Muscle of arm (tissue), 12 donors: ENCODE data around the gene CD81. TPM values are rescaled to one million over a fixed set of nuclear protein-coding genes. Genes with fewer than 3 reads are reported as not detected.

Source experiments
- polyA plus RNA-seq, 12 donors: library from polyadenylated mRNA; unstranded; fragments of 120-200 nt; gene quantifications; one replicate each; pipeline ENCODE4 v1.2.1, GENCODE V29; 2013; ENCODE audit not compliant: insufficient read length in 12 of 12

CD81 gene
- polyA plus RNA-seq, 12 donors: 322 to 577 (median 435) TPM

Other genes starting within 250 kb of the CD81 start
- gene IGF2, start 237.9 kb upstream of the CD81 start, polyA plus RNA-seq: over 10,000 TPM in 1 of 12 donors, 1,000 to 10,000 TPM in 11; 2,801 to 25,201 (median 3,863) TPM
- gene INS, start 216.1 kb upstream of the CD81 start, polyA plus RNA-seq: not detected
- gene TH, start 205.5 kb upstream of the CD81 start, polyA plus RNA-seq: 1 to 10 TPM in 1 of 12 donors, under 1 TPM in 7, not detected in 4; 0.10 to 1.3 (median 0.51) TPM
- 1 to 10 TPM in 1 of 12 donors, under 1 TPM in 7, not detected in 4; 0.08 to 1.0 (median 0.15) TPM for gene ASCL2, start 106.7 kb upstream of the CD81 start, polyA plus RNA-seq
- gene C11orf21, start 75.4 kb upstream of the CD81 start, polyA plus RNA-seq: 1 to 10 TPM in 11 of 12 donors, not detected in 1; 1.0 to 9.1 (median 3.1) TPM
- gene TSPAN32, start 75.3 kb upstream of the CD81 start, polyA plus RNA-seq: 1 to 10 TPM in 10 of 12 donors, not detected in 2; 1.8 to 6.4 (median 3.9) TPM
- 10 to 100 TPM in 11 of 12 donors, not detected in 1; 15.1 to 29.2 (median 17.7) TPM for gene TSSC4, start 23.4 kb downstream of the CD81 start, polyA plus RNA-seq
- gene TRPM5, start 67.2 kb downstream of the CD81 start, polyA plus RNA-seq: under 1 TPM in 5 of 12 donors, not detected in 7; 0.03 to 0.08 (median 0.05) TPM
- gene KCNQ1, start 67.7 kb downstream of the CD81 start, polyA plus RNA-seq: 1 to 10 TPM in 10 of 12 donors, not detected in 2; 1.3 to 2.5 (median 2.0) TPM